GM12873 (cell line): Measurements from ENCODE around the gene NAGA.

ENCODE experiments used
- TF ChIP-seq, protein P1 (sequence below): IDR thresholded peaks from 2 replicates; pipeline ENCODE4 v1.5.1; 2012; ENCODE audit warnings: low read depth, mild to moderate bottlenecking, moderate library complexity, low read length, control low read depth; ENCODE audit not compliant: insufficient read depth; ENCODE audit errors: missing control alignments

NAGA gene

DNA sequence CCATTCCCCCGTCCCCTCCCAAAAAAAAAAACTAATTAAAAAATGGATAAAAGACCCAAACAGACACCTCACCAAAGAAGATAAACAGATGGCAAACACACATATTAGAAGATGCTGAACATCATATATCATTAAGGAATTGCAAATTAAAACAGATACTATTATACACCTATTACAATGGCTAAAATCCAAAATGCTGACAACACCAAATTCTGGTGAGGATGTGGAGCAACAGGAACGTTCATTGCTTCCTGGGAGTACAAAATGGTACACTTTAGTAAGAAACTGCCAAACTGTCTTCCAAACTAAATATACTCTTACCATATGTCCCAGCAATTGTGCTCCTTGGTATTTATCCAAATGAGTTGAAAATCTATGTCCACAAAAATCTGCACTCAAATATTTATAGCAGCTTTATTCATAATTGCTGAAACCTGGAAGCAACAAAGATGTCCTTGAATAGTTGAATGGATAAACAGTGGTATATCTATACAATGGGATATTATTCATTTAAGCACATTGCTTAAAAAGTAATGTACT is 19.9 kb downstream of the NAGA start:
- TF ChIP-seq, protein P1, sequence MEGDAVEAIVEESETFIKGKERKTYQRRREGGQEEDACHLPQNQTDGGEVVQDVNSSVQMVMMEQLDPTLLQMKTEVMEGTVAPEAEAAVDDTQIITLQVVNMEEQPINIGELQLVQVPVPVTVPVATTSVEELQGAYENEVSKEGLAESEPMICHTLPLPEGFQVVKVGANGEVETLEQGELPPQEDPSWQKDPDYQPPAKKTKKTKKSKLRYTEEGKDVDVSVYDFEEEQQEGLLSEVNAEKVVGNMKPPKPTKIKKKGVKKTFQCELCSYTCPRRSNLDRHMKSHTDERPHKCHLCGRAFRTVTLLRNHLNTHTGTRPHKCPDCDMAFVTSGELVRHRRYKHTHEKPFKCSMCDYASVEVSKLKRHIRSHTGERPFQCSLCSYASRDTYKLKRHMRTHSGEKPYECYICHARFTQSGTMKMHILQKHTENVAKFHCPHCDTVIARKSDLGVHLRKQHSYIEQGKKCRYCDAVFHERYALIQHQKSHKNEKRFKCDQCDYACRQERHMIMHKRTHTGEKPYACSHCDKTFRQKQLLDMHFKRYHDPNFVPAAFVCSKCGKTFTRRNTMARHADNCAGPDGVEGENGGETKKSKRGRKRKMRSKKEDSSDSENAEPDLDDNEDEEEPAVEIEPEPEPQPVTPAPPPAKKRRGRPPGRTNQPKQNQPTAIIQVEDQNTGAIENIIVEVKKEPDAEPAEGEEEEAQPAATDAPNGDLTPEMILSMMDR, result no peak

DNA sequence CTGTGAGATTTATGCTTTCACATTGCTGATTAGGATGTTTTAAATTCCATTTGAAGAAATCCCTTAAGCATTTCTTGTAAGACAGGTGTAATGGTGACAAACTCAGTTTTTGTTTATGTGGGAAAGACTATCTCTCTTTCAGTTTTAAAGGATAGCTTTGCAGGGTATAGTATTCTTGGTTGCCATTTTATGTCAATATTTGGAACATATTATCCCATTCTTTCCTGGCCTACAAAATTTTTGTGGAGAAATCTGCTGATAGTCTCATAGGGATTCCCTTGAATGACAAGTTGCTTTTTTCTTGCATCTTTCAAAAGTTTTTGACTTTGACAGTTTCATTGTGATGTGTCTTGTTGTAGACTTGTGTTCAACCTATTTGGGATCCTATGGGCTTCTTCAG is 28.8 kb downstream of the NAGA start:
- TF ChIP-seq, protein P1, result no peak

DNA sequence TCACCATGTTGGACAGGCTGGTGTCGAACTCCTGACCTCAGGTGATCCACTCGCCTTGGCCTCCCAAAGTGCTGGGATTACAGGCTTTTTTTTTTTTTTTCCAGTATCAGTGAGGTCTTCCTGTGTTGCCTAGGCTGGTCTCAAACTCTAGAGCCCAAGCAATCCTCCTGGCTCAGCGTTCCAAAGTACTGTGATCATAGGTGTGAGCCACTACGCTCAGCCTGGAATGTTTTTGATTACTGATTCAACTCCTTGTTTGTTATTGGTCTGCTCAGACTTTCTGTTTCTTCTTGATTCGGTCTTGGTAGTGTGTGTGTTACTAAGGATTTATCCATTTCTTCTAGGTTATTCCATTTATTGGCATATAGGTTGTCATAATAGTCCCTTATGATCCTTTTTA is 31.3 kb downstream of the NAGA start:
- TF ChIP-seq, protein P1, result no peak

DNA sequence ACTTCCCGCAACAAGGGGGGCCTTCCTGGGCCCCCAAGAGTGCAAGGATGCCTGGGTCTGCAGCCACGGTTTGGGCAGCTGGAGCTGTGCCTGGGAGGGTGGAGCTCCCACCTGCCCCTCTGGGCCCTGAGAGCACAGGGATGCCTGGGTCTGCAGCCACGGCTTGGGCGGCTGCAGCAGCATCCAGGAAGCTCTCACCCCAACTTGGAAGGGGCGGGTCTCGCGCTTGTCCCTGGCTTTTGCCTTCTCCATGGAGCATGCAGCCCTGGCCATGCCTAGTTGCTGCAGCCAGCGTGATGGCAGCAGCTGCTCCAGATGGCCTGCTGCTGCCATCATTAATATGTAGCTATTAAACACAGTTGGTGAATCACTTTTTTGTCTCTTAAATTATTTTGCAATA is 35.4 kb downstream of the NAGA start:
- TF ChIP-seq, protein P1, result no peak

DNA sequence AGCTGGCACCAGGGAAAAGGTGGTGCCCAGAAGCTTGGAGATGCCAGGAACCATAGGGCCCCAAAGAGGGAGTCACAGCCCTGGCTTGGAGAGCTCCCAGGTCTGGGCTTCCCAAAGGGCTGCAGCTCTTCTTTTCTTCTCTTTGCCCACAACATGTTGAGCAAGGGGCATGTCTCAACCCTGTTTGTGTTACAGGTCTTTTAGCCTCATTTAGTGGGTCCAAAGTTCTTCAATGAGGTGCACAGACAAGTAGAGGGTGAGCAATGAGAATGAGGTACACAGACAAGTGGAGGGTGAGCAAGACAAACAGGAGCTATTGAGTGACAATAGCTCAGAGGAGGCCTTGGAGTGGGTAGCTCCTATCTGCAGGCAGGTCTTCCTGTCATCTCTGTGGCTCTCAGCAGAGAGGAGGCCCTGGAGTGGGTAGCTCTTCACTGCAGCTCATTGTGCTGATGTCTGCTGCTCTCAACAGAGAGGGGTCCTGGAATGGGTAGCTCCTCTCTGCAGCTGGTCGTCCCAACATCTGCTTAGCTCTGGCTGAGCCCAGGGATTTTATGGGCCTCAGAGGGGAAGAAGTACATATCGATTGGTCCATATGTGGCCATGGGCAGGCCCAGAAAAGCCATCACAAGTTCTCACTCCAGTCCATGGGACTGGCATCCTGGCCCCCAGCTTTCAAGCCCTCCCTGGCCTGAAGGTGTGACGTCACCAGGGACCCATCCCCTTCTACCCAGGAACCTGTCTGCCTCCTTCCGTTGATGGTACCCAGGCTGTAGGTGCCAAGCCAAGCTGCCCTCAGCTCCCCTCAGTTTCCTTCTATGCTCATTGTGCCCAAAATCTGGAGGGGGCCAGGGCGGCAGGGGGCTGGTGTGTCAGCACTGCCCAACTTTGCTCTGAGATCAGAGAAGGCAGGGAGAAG is 37.1 kb downstream of the NAGA start:
- TF ChIP-seq, protein P1, result no peak

- TF ChIP-seq, protein P1, result no peak
Observed at GRCh38 chr22:42026705-42027104, 43.9 kb downstream of the NAGA start.

- TF ChIP-seq, protein P1, result no peak
Observed at GRCh38 chr22:42025421-42025820, 45.2 kb downstream of the NAGA start.
